Ishikawa (cell line): ENCODE data around the gene CABP5.

Experiments used
- CEBPB ChIP-seq: IDR thresholded peaks from 2 replicates; pipeline ENCODE4 v1.6.1; 2012
- CREB1 ChIP-seq: IDR thresholded peaks from 2 replicates; pipeline ENCODE4 v1.6.1; 2012; ENCODE audit warnings: low read depth
- EGR1 ChIP-seq: IDR thresholded peaks from 2 replicates; pipeline ENCODE4 v1.6.1; 2012
- EP300 ChIP-seq: IDR thresholded peaks from 2 replicates; pipeline ENCODE4 v1.6.1; 2012; ENCODE audit warnings: borderline replicate concordance
- FOXM1 ChIP-seq: IDR thresholded peaks from 2 replicates; pipeline ENCODE4 v1.6.1; 2012; ENCODE audit warnings: low read depth, borderline replicate concordance
- NFIC ChIP-seq: IDR thresholded peaks from 2 replicates; pipeline ENCODE4 v1.6.1; 2012
- RAD21 ChIP-seq: IDR thresholded peaks from 2 replicates; pipeline ENCODE4 v1.6.1; 2012; ENCODE audit warnings: low read depth
- REST ChIP-seq: IDR thresholded peaks from 2 replicates; pipeline ENCODE4 v1.6.1; 2012; ENCODE audit warnings: low read depth, mild to moderate bottlenecking
- TAF1 ChIP-seq: IDR thresholded peaks from 2 replicates; pipeline ENCODE4 v1.6.1; 2012; ENCODE audit warnings: low read depth, mild to moderate bottlenecking
- TCF12 ChIP-seq: IDR thresholded peaks from 2 replicates; pipeline ENCODE4 v1.6.1; 2012; ENCODE audit warnings: low read depth
- TEAD4 ChIP-seq: IDR thresholded peaks from 2 replicates; pipeline ENCODE4 v1.6.1; 2012
- USF1 ChIP-seq: IDR thresholded peaks from 2 replicates; pipeline ENCODE4 v1.6.1; 2012
- YY1 ChIP-seq: IDR thresholded peaks from 2 replicates; pipeline ENCODE4 v1.6.1; 2012; ENCODE audit warnings: low read depth
- ZBTB7A ChIP-seq: IDR thresholded peaks from 2 replicates; pipeline ENCODE4 v1.6.1; 2012; ENCODE audit warnings: low read depth
- TF ChIP-seq, protein P1 (sequence below): IDR thresholded peaks from 2 replicates; pipeline ENCODE4 v1.6.1; 2012

Gene CABP5

GRCh38 chr19:48036765-48037164 lies 7.1 kb downstream of the CABP5 start:
- TF ChIP-seq TEAD4 (no peak), CREB1 (no peak), FOXM1 (no peak), REST (no peak), YY1 (no peak), EP300 (no peak)
- TF ChIP-seq, protein P1, sequence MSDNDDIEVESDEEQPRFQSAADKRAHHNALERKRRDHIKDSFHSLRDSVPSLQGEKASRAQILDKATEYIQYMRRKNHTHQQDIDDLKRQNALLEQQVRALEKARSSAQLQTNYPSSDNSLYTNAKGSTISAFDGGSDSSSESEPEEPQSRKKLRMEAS = no peak

GRCh38 chr19:48033604-48034003 lies 10.3 kb downstream of the CABP5 start:
- TF ChIP-seq TAF1 (no peak), CEBPB (no peak), RAD21 (no peak), CREB1 (no peak), EGR1 (no peak), TCF12 (no peak), NFIC (no peak), FOXM1 (no peak), USF1 (no peak), ZBTB7A (no peak), REST (no peak), YY1 (no peak), TEAD4 (no peak), EP300 (no peak)
- TF ChIP-seq, protein P1 = no peak

- TF ChIP-seq EP300 = no peak
- no peak for TF ChIP-seq TEAD4
- TF ChIP-seq RAD21 = no peak
- TF ChIP-seq EGR1 = no peak
- TF ChIP-seq USF1 = no peak
- TF ChIP-seq CEBPB = no peak
- TF ChIP-seq FOXM1 = no peak
- TF ChIP-seq TAF1 = no peak
- TF ChIP-seq ZBTB7A = no peak
- TF ChIP-seq CREB1 = no peak
- no peak for TF ChIP-seq REST
- no peak for TF ChIP-seq TCF12
Observed at GRCh38 chr19:48030073-48030472, 13.8 kb downstream of the CABP5 start.

- TF ChIP-seq EP300 (no peak), REST (no peak), USF1 (no peak), CEBPB (no peak), FOXM1 (no peak), EGR1 (no peak), CREB1 (no peak), YY1 (no peak), TEAD4 (no peak), TCF12 (no peak), RAD21 (no peak), NFIC (no peak), TAF1 (no peak), ZBTB7A (no peak)
- TF ChIP-seq, protein P1 = no peak
Observed at GRCh38 chr19:48029431-48029830, 14.4 kb downstream of the CABP5 start.
